ENCODE results near the gene HMGN1. TPM values are rescaled to one million over a fixed set of nuclear protein-coding genes. Genes with fewer than 3 reads are reported as not detected.

The HMGN1 gene
- polyA plus RNA-seq, 1 experiment, result 288 TPM

DNA sequence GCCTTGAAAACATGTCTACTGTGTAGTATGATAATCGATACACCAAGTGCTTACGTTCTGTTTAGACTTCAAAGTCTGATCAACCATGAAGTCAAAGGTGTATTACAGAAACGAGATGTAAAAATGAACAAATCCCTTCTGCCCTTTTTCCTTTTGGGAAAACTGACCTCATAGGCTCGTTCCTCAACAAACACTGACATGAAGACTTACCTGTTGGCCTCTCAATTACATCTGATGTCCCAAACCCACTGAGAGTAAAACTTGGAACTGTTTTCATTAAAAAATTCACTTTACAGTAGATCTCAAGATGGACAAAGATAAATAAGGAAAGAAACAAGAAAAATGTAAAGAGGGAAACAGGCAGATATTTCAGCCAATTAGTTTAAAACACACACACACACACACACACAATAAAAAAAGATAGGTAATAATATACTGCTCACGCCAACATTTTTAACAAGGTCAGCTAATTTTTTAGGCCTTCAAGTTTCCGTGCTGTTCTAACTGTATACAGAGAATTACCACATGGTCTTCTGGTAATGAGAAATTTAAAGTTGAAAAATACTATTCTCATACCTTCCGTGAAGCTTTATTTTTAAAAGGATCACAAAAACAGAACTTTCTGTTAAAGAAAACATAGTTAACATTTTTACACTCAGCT lies 2.1 kb downstream of the HMGN1 start:
- DNase-seq (ENCODE audit: low read depth, low spot score), result no peak
- ChIA-PET POLR2A (no interaction called here), CTCF (interaction anchor here (0.9 to 1.9 kb wide), 4 partner anchors 33 to 95 kb away, joined by 4 to 17 read pairs (median 6); a partner anchor contains a TSS)
- no peak for TF ChIP-seq CTCF (IDR thresholded peaks at IDR 0.05; ENCODE audit: low read depth, low read length)
- H3K27me3 ChIP-seq (ENCODE audit: control insufficient read depth, insufficient read depth, low read length), result no peaks in the 10 kb centered on the region
- H3K4me3 ChIP-seq (ENCODE audit: low read depth, low read length), result peak overlapping the region; percentile 86
- no peak overlapping the region for H3K27ac ChIP-seq (ENCODE audit: low read depth, low read length)
- peaks cover 5% of the 10 kb centered on the region; the same call in 1 of the 2 replicates for H3K9me3 ChIP-seq (ENCODE audit: control insufficient read depth, insufficient read depth, low read length)

DNA sequence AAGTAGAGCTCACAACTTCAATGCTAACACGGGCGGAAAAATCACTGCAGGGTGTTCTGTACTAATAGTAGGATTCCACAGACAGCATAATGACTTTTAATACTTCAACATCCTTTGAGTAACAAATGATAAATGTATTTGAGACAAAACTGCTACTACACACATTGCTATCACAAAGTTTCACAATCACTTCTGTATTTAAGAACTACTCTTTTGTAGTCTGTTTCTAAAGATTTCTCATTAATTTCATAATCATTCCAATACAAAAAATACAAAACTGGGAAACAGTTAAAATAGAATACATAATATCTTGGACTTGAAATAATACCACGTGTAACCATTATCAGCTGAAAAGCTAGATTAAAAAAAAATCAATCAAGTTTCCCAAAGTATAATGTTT lies 2.7 kb downstream of the HMGN1 start:
- ChIA-PET POLR2A (no interaction called here), CTCF (interaction anchor here (0.9 to 1.8 kb wide), 4 partner anchors 20 to 42 kb away, joined by 3 to 5 read pairs (median 4); partner anchors contain the start of gene BRWD1)
- no peak for DNase-seq (ENCODE audit: low read depth, low spot score)
- peaks cover 5% of the 10 kb centered on the region; the same call in 1 of the 2 replicates for H3K9me3 ChIP-seq (ENCODE audit: control insufficient read depth, insufficient read depth, low read length)
- no peak overlapping the region for H3K27ac ChIP-seq (ENCODE audit: low read depth, low read length)
- H3K27me3 ChIP-seq (ENCODE audit: control insufficient read depth, insufficient read depth, low read length), result no peaks in the 10 kb centered on the region
- peak overlapping the region; percentile 86 for H3K4me3 ChIP-seq (ENCODE audit: low read depth, low read length)
- no peak for TF ChIP-seq CTCF (IDR thresholded peaks at IDR 0.05; ENCODE audit: low read depth, low read length)

DNA sequence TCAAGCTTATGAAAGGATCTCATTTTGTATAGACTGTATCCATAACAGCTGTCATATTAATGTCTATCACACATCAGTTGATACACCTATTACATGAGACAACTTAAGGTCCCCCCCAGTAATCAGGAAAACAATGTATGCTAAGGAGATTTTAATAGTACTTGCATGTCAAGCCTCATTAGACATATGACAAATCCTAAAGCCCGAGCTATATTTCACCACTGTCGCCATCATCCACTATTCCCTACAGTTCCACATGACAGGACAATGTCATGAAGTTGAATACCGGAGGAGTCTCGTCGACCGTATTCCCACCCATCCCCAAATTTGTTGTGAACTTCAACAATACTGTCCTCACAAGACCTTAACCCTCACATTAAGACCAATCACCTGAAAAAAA lies 3.4 kb downstream of the HMGN1 start:
- no peak for DNase-seq (ENCODE audit: low read depth, low spot score)
- Histone ChIP-seq H3K27ac (ENCODE audit: low read depth, low read length) (no peak overlapping the region), H3K27me3 (ENCODE audit: control insufficient read depth, insufficient read depth, low read length) (no peaks in the 10 kb centered on the region), H3K9me3 (ENCODE audit: control insufficient read depth, insufficient read depth, low read length) (peaks cover 5% of the 10 kb centered on the region; the same call in 1 of the 2 replicates), H3K4me3 (ENCODE audit: low read depth, low read length) (no peak overlapping the region)
- ChIA-PET CTCF (interaction anchor here (0.9 to 1.8 kb wide), 3 partner anchors 19 to 35 kb away, joined by 3 to 5 read pairs (median 4); partner anchors contain the start of gene BRWD1), POLR2A (no interaction called here)
- TF ChIP-seq CTCF (IDR thresholded peaks at IDR 0.05; ENCODE audit: low read depth, low read length), result no peak

GRCh38 chr21:39344848-39345247 lies 4.0 kb downstream of the HMGN1 start:
- H3K9me3 ChIP-seq (ENCODE audit: control insufficient read depth, insufficient read depth, low read length), result peaks cover 4% of the 10 kb centered on the region; the same call in 1 of the 2 replicates
- H3K4me3 ChIP-seq (ENCODE audit: low read depth, low read length), result no peak overlapping the region
- POLR2A ChIA-PET, result no interaction called here
- H3K27me3 ChIP-seq (ENCODE audit: control insufficient read depth, insufficient read depth, low read length), result no peaks in the 10 kb centered on the region
- TF ChIP-seq CTCF (IDR thresholded peaks at IDR 0.05; ENCODE audit: low read depth, low read length), result no peak
- H3K27ac ChIP-seq (ENCODE audit: low read depth, low read length), result no peak overlapping the region
- no peak for DNase-seq (ENCODE audit: low read depth, low spot score)
- CTCF ChIA-PET, result interaction anchor here (1.6 to 1.8 kb wide), 2 partner anchors 31 to 35 kb away, joined by 4 to 5 read pairs; partner anchors contain the start of gene BRWD1

DNA sequence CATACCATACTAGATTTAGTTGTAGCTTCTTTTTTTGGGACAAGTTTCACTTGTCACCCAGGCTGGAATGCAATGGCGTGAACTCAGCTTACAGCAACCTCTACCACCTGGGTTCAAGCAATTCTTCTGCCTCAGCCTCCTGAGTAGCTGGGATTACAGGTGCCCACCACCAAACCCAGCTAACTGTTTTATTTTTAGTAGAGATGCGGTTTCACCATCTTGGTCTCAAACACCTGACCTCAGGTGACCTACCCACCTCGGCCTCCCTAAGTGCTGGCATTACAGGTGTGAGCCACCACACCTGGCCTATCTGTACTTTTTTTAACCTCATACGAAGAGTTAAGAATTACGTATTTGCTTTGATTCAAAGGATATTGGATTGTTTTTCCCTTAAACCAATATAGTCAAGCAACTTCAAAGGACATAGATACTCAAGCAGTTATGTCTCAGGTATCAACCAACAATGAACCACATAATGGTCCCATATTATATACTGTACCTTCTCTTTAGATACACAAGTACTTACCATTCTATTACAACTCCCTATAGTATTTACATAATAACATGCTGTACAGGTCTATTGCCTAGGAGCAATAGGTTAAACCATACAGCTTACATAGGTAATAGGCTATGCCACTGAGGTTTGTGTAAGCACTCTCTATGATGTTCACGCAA lies 7.5 kb downstream of the HMGN1 start:
- CTCF ChIA-PET, result no interaction called here
- no peak for DNase-seq (ENCODE audit: low read depth, low spot score)
- H3K27me3 ChIP-seq (ENCODE audit: control insufficient read depth, insufficient read depth, low read length), result no peaks in the 10 kb centered on the region
- no peak for TF ChIP-seq CTCF (IDR thresholded peaks at IDR 0.05; ENCODE audit: low read depth, low read length)
- H3K27ac ChIP-seq (ENCODE audit: low read depth, low read length), result no peak overlapping the region
- POLR2A ChIA-PET, result no interaction called here
- no peaks in the 10 kb centered on the region for H3K9me3 ChIP-seq (ENCODE audit: control insufficient read depth, insufficient read depth, low read length)
- H3K4me3 ChIP-seq (ENCODE audit: low read depth, low read length), result no peak overlapping the region
